Non-pigmented ciliary epithelial cell (primary cell): ENCODE measurements around the gene SNHG17.
"Not testable (repeated sequence)": the region's sequence is repeated elsewhere in the genome, so short reads cannot be mapped to it uniquely, and the experiment has no call there.

Source experiments
- DNase-seq: peaks from one replicate; pipeline ENCODE4 v3.0.0-alpha.2; 2010; ENCODE audit warnings: low read depth

The SNHG17 gene

DNA sequence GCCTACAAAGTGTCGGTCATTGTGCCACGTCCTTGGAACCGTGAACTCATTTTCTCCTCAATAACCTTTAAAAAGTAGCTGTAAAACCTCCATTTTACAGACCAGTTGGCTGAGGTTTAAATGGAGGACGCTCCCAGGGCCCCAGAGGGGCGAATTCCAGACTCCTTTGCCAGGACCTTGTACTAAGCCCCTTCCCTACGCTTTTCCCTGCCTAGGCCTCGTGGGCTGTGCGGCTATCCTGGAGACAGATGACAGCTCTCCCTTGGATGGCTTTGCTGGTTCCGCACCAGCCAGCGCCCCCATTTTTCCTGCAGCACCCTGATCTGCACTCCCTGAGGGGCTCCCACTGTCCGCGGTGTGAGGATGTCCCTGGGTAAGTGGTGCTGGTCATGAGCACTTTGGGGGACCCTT, 12.1 kb upstream of the SNHG17 start:
- no peak for DNase-seq

DNA sequence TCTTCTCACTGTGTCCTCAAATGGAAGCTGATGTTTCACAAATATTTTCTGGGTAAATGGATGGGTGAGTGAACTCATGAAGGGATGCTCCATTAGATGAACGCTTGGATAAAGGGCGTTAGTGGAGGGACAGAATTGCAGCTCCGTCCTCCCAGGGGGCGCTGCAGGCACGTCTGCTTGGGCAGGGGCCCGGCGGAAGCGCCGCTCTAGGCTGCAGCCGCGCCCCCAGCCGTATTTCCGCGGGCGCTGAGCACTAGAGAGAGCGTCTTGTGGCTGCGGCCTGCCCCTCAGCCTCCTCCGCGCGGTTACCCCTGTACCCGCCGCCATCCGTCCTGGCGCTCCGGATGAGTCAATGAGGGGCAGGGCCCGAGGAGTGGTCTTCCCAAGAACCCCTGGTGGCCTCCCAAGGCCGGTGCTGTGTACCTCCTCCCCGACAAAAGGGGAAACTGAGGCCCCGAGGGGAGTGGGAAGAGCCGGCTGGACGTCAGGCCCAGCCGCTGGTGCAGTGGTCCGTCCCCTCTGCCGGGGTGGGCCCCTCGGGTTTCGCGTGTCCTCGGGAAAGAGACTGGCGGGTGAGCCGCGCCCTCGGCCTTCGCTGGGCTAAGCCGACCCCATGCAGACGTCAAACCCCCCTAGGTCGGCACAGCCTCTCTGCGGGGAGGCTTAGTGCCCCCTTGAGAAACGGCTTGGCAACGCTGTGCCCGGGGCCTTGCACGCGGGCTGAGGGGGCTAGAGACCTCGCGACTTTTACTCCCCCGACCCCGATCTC, 11.5 kb upstream of the SNHG17 start:
- DNase-seq: peak; percentile 68

DNA sequence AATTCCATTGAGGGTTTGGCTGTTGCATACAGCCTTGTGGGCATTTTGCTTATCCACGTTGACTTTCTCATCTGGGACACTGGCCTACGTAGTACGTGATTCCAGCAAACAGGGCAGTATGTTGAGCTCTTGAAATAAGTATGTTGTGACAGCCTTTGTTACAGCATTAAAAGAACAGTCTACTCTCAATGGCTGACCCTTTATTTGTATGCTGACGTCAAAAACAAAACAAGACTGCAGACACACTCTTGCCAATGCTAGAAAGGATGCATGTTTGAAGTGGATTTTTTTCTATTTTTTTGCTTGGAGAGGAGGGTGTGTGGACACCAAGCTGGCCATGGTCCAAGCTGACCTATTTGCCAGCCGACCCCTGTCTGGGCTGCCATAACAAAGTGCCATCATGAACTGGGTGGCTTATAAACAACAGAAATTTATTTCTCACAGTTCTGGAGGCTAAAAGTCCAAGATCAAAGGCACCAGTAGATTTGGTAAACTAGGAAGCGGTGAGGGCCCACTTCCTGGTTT, 10.8 kb upstream of the SNHG17 start:
- DNase-seq: no peak

DNA sequence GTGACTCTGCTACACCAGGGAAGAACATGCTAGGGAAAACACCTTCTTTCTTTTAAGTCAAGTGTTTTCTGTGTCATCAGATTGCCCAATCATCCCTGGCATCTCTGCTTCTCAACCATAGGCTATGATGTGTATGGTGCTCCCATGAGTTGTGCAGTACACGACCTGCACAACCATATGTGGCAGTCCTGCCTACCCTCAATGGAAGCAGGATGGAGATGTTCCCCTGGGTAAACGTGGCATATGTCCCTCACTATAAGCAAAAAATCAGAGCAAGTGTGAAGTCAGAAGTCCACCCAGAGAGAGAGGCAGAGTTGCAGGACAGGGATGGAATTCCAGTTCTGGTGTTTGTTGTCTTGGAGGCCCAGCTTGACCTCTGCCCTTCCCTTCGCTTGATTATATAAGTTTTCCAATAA, 10.3 kb upstream of the SNHG17 start:
- DNase-seq: no peak

DNA sequence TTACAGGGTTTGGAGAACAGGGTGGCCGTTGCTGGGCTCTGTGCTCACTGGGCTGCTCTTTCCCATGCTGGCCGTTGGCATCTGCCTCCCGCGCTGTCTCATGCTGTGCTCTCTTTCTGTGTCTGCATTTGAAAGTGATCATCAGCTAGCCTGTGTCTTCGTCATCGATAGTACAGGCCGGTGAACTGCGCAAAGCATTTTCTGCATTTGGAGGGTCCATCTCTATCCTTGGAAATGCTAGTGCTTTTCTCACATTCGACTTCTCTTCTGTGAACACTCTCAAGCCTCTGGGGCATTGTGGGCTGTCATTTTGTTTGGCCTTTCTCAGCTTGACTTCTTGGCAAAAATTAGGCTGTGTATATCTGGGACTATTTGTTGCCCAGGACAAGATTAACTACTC, 6.8 kb upstream of the SNHG17 start:
- no peak for DNase-seq

DNA sequence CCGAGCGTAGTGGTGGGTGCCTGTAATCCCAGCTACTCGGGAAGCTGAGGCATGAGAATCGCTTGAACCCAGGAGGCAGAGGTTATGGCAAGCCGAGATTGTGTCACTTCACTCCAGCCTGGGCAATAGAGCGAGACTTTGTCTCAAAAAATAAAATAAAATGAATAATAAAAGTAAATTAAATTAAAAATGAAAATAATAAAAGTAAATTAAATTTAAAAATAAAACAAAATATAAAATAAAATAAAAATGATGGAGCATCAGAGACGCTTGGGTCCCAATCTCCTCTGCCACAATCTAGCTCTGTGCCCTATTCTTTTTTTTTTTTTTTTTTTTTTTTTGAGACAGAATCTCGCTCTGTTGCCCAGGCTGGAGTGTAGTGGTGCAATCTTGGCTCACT, 6.0 kb upstream of the SNHG17 start:
- DNase-seq: not testable (repeated sequence)

DNA sequence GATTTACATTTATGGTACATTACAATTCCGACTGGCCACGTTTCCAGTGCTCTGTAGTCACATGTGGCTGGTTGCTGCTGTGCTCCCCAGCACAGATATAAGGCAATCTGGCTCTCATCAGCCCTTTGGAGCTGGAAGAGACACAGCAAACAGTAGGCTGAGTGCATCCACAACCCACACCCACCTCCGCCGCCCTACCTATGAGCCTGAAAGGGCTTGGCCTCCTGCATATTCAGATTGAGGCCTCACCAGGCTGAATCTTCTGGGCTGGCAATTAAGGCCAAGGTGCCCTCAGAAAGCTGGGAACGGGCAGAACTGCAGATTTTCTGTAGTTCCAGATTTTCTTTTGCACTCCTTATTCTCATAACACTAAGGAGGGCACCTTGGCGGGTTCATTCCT, 2.7 kb upstream of the SNHG17 start:
- DNase-seq: no peak

DNA sequence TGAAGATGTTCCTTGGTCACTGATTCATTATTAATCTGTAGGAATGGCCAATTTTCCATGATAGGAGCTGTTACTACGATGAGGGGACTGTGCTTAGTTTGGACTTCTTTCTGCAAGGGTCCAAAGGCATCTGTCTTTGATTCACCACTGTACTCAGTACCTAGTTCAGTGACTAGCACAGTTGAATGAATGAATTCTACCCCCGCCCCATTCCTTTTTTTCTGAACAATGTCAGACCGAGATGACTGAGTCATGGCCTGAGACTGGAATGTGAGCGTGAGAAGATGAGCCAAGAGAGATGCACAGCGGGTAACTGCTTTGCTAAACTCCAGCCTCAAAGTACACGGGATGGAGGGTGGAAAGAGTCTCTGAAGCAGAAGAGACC, 419 bp upstream of the SNHG17 start:
- peak; percentile 68 for DNase-seq

DNA sequence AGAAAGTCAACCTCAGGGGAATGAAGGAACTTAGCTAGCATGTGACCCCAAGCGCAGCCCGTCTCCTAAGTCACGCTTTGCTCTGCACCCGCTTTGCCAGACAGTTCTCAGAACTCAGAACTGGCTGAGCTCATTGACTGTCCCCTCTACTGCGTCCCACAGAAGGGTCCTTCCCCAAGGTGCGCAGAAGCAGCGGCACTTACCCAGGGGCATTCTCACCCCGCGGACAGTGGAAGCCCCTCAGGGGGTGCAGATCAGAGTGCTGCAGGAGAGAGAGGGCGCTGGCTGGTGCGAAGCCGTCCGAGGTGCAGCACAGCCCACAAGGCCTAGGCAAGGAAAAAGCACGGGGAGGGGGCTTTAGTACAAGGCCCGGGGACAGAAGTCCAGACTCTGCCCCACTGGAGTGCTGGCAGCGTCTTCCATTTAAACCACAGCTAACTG, 807 bp downstream of the SNHG17 start:
- DNase-seq: no peak

DNA sequence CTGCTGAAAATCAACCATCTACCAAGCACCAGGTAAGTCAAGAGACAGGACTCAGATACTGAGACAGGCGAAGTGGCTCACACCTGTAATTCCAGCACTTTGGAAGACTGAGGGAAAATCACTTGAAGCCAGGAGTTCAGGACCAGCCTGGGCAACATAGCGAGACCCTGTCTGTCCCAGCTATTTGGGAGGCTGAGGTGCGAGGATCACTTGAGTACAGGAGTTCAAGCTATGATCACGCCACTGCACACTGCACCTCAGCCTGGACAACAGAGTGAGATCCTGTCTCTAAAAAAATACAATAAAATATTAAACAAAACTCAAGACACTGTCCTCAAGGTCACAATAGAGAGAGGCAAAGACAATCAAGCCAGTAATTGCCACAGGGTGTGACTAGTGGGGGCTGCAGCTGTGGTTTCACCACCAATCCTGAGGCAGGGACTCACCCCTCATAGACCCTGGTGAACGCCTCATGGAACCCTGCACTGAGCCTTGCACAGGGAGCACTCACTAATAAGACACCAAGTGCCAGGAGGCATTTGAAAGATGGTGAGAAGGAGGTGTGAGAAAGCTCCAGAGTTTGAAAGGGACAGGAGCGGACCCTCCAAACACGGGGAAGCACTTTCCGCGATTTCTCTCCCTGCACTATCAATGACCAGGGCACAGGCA, 1.7 kb downstream of the SNHG17 start:
- DNase-seq: no peak

DNA sequence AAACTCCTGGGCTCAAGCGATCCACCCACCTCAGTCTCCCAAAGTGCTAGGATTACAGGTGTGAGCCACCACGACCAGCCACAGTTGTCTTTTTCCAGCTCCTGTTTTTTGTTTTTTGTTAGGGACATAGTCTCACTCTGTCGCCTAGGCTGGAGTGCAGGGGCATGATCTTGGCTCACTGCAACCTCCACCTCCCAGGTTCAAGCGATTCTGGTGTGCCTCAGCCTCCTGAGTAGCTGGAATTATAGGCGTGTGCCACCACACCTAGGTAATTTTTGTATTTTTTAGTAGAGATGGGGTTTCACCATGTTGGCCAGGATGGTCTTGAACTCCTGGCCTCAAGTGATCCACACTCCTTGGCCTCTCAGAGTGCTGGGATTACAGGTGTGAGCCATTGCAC, 2.3 kb downstream of the SNHG17 start:
- DNase-seq: not testable (repeated sequence)

DNA sequence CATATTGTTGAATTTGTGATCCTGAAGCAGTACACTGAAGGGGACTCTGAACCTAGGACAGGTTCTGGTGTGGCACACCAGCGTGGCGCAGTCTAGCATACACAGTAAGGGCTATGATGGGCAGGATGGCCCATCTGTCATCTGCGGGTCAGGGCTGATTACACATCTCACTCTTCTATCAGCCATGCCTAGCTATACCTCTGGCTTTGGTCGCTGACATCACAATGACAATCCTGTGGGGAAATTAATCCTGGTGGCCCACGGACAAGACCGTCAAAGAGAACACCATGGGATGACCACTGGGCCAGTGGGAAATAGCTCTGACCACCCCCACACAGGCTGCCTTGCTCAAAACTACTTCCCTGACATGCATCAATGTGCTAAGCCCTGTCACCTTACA, 2.8 kb downstream of the SNHG17 start:
- DNase-seq: no peak

DNA sequence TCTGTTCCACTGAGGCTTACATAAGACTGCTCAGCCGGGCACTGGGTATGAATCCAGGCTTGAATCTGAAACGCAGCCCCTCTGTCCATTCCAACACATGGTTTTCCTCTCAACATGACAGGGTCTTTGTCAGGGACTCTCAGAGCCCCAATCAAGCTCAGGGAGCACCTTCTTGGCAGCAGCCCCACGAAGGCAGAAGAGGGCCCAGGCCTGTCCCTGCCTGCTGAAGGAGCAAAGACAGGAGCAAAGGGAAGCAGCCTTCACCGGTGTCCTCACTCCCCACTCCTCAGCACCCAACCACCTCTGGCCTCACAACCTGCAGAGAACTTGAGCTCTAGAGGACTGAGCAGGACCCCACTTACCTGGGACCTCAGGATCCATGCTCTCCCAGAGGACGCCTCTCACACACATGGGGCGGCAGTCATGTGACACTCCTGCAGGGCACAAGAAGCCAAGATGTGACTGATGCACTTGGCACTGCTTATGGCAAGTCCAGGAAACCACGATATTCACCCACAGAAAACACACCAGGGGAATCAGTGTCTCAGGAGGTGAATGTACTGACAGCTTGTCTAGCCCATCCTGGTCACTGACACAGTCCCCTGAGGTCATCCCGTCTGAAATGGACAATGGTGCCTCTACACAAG, 4.3 kb downstream of the SNHG17 start:
- no peak for DNase-seq

DNA sequence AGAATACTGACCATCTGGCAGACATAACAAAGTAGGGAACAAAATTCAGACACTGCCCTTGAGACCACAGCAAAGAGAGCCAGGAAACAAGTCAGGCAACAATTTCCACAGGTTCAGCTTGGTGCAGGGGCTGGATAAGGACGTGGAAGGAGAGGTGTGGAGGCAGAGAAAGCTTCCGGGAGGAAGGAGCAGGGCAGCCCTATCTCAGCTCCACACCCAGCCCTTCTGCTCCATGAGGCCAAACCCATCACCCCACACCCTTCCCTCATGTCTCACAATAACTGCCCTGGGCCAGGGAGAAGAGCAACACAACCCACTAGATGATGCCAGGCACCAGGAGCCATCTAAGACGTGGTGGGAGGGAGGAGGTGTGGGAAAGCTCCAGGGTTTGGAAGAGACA, 5.8 kb downstream of the SNHG17 start:
- DNase-seq: no peak

DNA sequence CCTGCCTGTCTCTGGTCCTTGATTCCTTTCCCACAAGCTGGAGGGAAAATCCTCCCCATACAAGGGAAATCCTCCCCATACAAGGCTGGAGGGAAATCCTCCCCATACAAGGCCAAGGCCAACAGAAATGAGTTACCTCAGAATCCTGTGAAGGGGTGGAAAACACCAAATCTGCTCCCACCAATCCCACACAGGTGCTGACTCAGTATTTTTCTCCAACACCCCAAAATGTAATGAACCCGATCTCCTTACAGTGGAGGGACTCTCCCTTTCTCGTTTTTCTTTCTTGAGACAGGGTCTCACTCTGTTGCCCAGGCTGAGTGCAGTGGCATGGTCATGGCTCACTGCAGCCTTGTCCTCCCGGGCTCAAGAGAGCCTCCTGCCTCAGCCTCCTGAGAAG, 6.3 kb downstream of the SNHG17 start:
- no peak for DNase-seq

DNA sequence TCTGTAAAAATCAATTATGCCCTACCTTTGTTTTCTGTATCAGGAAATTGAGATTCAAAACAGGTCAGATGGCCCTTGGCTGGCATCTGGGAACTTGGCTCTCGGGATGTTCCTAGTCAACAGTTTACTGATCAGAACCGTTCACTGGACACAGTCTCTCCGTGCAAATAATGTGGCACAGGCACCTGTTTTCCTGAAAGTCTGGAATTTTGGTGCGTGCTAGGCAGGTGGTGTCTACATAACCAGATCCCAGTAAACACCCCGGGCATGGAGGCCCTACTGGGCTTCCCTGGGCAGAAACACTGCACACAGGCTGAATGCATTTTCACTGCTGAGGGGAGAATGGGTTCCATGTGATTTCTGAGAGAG, 7.5 kb downstream of the SNHG17 start:
- no peak for DNase-seq

DNA sequence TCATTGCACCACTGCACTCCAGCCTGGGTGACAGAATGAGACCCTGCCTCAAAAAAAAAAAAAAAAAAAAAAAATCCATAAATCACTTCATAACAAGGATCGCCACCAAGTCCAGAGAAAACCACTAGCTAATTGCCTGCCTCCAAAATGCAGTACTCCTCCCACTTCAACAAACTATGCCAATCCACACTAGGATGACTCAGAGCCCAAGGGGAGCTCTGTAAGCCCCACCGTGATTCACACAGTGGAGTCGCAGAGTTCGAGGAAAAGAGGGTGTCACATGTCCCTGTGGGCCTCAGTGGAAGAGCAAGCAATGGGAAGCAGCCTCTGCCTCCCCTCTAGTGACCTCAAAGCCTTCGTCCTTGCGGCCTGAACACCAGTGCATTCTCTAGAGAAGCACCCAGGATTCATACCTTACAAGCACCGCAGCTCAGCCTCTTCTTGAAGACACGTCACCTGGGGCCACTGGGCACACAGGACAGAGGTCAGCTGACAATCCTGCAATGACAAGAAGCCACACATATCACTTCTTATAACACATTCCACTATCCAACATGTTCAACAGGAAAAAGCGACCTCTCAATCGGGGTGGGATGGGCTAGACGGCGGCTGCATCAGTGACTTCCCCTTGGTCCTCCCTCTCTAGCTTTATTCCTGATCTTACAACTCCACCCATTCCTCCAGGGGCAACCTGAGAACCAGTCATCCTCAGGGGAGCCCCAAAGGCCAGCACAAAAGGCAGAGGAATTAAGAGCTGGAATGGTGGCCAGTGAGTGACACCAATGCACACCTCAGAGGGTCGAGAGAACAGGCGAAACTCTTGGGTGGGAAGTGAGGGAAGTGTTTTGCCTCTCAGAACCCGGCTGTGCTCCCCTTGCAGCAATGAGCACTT, 8.9 kb downstream of the SNHG17 start:
- peak; percentile 72 for DNase-seq

DNA sequence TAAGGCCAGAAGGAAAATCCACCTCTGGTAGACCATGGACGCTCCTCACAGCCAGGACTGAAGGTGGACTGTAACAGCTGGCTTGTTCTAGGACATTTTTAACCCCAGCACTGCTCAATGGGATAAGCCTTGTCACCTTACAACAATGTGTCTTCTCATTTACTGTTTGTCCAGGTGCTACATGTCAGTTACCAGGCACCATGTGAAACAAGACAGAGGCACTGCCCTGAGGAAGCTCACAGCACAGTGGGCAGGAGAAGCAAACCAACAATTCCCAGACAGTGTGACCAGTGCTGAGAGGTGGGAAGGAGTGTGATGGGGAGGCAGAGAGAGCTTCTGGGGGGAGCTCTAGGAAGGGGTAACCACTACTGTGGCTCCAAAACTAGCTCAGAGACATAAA, 10.7 kb downstream of the SNHG17 start:
- no peak for DNase-seq

DNA sequence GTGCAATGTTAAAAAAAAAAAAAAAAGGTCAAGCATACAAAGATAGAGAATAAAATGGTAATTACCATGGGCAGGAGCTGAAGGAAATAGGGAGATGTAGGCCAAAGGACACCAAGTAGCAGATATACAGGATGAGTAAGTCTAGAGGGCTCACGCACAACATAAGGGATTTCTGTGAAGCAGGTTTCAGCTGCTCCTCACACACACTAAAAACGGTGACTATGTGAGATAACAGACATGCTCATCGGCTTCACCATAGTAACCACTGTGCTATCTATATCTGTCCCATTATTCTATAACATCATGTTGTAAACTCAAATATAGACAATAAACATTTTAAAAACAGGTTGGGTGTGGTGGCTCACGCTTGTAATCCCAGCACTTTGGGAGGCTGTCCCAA, 11.6 kb downstream of the SNHG17 start:
- DNase-seq: no peak

DNA sequence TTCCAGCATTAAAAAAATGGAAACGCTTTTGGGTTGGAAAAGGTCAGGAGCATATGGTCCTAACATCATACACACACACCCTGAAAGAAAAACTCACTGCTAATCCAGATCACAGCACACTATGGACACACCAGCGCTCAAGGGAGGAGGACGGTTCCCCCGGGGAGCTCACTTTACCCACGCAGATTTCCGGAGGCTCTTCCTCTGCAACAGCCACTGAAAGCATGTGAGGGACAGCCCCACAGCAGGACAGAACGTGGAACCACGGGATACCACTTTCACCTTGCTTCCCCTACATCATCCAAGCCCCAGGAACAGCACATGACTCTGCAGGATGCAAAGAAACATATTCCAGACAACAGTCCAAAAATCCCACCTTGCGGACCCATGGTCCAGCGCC, 13.2 kb downstream of the SNHG17 start:
- no peak for DNase-seq

DNA sequence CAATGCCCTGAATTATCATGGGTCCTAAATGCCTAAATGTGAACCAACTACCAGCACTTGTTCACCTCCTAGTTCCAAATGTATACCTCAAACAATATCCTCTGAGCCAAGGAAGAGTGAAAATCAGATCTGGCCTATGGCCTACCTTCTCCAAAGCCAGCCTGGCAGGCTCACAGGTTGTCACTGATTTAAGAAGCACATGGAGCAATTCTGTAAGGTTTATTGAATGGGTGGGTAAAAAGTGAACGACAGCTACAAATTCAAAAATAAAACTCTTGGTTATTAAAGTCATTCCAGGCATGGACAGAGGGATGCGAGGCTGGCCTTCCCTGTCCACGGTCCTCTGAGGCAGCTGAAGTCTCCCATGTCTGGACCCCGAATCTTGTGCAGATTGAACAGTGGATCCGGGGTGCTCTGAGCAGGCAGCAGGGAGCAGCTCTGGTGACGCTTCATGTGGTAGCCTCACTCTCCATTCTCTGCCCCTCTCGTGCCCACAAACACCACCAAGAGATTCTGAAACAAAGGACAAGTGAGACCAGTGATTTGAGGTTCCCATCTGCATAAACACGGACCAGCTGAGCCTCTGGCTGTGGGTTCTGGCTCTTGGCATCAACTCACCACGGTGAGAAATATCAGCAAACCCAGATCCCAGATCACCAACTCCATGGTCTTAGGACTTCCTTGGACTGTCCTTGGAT, 14.6 kb downstream of the SNHG17 start:
- DNase-seq: no peak
